GM19351 (cell line): ENCODE results near the gene PRKAG1.

Experiments
- ATAC-seq: cut with Tn5 transposase; IDR thresholded peaks from one replicate; pipeline ENCODE4 v1.9.1; 2021; ENCODE audit warnings: mild to moderate bottlenecking, moderate library complexity; ENCODE audit not compliant: unreplicated experiment

The PRKAG1 gene

DNA sequence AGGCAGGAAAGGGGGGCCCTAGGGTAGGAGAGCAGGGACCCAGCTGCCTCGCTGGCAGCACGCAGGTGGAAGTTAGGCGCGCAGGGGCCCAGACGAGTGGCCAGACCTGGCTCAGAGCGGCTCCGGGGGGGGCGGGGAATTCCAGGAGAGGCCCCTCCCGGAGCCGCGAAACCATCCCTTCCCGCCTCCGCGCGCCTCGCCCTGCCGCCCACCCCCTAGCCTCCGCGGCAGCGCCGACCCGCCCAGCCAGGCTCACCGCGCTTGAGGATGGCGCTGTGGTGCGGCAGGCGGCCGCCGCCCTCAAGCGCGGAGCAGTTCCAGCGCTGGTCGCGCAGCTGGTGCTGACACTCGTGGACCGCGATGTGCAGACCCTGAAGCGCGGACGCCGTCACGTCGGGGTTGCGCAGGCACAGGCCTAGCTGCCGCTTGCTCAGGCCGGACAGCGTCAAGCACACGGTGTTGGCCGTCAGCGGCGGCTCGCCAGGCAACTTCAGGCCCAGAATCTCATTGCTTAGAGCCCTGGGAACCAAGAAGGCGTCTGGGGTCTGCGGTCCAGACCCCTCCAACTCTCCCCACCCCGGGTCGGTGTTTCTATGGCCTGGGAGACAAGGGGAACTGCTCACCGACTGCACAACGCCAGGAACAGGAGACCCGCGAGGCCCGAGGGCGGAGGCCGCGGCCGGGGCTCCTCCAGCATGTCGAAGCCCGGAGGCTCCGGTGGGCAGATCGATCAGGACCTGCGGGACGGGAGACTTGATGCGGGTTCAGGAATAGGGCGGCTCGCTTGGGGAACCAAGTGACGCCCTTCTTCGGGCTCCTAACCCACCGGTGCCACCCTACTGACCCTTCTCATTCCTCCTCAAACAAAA, 48.5 kb downstream of the PRKAG1 start:
- no peak for ATAC-seq

DNA sequence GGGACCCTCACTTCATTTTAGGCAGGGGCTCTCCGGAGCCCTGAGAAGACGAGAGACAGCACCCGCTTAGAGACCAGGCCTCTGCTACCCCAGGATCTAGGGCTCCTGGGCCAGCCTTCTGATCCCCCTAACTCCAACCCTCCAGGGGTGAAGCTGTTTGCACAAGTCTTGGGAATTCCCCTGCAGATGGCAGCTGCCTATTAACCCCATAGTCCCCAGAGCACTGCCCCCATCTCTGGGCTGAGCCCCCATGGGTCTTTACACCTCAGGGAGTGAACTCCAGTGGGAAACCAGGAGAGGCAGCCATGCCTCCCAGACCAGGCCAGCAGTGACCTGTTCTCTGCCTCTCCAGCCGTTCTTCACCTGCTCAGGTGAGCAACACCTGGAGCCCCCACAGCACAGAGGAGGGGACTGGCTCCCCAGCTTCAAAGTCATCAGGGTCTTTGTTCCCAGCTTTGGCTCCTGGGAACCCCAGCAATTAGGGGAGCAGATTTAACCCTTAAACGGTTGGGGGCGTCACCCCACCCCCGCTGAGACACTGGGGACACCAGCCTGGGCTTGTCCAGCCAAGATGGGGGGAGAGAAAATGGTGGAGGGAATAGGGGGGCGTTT, 49.3 kb downstream of the PRKAG1 start:
- no peak for ATAC-seq

DNA sequence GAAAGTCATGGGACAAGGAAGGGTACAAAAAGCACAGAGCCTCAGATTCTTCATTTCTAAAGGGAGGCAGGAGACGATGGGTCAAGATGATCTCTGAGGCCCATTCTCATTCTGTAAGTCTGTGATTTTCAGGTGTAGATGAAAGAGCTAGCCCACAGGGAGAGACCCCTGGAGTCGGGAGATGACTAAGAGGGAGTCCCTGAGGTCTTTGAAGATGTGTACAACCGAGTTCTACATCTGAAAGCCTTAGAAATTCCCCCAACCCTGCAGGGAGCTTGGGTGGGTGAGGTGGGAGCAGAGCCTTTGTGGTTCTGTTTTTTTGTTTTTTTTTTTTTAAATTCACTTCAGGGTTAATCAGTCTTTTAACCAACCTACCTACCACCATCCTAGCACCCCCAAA, 50.1 kb downstream of the PRKAG1 start:
- no peak for ATAC-seq

DNA sequence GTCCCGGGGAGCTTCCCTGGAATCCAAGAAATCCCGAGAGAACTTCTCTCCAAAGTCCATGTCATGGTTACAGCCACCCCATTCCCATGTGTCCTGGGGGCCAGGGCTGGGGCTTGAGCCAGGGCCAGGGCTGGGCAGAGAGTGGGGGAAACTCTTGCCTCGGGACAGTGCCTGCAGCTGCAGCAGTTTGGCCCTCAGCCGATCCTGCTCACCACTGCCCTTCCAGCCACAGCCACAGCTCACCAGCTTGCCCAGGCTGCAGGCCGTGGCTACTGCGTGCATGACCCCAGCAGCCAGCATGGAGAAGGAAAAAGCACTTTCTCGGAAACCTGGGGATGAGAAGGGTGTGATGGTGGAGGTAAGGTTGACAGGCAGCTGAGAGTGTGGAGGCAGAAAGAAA, 50.6 kb downstream of the PRKAG1 start:
- ATAC-seq: no peak

DNA sequence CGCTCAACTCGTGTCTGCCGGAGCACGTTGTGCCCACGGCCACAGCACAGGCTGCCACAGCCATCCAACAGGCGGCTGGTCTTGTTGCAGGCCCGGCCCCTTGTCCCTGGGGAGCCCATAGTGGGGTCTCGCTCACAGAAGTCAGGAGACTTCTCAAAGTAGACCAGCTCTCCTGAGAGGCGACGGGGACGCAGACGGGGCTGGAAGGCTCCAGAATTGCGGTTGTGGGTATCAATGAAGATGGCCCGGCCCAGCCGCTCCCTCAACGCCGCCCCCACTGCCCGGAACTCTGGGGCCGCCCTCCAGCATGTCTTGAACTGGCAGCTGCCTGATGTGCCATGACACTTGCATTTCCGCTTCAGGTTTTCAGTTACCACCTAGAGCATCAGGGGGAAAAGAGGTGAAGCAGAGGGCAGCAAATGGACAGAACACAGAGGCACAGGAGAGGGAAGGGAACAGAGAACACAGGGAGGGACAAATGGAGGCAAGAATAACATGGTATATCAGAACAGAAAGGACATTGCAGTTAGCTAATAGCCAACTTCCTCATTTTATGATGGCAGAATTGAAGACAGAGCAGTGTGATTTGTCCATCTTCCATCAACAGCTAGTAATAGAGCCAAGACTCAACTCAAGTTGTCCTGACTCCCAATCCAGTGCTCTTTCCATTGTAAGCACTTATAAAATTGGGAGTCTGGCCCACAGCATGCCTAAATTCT, 52.2 kb downstream of the PRKAG1 start:
- ATAC-seq: no peak

DNA sequence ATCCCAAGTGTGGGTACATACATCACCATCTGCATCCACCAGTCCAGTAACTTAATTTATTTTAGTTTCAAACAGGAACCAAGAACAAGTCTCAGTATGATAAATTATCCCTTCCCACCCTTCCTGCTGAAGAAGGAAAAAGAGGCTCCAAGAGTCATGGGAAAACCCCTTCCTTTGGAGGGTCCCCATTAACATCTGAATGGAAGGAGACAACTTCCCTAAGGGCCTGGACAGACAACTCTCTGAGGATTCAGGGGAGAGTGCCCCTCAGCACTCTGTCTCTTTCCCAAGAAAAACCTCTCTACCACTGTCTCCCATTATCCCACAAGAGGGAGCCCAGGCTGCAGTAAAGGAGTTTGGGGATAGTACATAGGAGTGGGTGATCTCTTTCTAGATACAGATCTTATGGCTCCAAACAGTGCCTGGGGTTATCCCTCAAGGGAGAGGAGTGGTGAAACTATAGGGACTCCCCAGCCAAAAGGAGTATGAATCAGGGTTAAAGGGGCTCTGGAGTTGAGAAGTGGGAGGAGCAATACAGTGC, 53.2 kb downstream of the PRKAG1 start:
- ATAC-seq: no peak

DNA sequence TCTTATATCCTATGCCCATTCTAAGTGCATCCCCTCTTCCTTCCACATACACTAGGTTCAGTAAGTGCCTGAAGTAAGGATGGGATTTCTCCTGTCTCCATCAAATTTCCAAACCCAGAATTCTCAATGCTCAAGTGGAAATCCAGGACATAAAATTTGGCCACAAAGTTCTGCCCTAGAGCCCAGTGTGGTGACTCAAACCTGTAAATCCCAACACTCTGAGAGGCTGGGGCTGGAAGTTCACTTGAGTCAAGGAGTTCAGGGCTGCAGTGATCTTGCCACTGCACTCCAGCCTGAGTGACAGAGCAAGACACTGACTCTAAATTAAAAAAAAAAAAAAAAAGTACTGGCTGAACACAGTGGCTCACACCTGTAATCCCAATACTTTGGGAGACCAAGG, 56.8 kb downstream of the PRKAG1 start:
- no peak for ATAC-seq

DNA sequence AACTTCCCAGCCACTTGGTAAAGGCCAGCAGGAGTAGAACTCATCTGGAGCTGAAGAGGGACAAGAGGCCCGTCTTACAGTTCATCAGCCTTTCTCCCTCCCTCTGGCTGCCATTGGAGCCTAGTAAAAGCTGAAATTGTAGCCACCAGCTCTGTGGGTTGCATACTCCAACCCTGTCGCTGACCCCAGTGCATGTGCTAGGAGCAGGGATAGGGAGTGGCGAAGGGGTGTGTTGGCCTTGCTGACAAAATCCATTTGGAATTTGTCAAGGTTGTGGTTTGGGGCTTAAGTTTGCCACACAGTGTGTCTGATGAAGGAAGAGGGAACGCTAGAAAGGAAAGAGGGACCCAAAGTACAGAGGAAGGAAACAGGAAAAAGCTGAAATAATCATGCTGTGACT, 57.2 kb downstream of the PRKAG1 start:
- no peak for ATAC-seq

DNA sequence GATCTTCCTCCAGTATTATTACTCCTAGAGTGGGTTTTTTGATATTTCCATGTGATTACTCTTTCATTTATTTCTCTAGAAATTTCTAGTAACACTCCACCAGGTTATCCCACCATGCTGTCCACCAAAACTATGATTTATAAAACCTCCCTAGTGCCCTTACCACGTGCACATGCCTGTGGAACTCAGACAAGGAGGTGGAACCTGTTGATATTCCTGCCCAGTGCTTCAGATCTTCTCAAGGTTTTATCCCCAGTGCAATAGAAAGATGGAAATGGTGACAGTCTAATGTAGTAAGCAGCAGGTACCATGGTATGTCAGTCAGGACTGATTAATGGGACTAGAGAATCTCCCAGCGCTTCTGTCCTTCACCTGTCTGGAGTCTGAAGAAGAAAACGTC, 57.7 kb downstream of the PRKAG1 start:
- ATAC-seq: no peak

DNA sequence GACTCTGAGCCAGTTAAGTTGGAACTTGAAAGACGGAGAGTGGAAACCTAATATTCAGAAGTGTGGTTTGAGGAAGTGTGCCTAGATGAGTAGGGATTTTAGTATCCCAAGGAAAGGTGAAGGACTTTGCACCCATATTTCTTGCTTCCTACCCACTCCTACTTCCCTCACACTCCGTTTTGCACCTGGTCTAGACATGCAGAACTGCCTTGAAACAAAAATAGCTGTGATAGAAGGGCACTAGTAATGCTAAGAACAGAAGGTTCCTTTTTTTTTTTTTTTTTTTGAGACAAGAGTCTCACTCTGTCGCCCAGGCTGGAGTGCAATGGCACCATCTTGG, 60.6 kb downstream of the PRKAG1 start:
- ATAC-seq: no peak

DNA sequence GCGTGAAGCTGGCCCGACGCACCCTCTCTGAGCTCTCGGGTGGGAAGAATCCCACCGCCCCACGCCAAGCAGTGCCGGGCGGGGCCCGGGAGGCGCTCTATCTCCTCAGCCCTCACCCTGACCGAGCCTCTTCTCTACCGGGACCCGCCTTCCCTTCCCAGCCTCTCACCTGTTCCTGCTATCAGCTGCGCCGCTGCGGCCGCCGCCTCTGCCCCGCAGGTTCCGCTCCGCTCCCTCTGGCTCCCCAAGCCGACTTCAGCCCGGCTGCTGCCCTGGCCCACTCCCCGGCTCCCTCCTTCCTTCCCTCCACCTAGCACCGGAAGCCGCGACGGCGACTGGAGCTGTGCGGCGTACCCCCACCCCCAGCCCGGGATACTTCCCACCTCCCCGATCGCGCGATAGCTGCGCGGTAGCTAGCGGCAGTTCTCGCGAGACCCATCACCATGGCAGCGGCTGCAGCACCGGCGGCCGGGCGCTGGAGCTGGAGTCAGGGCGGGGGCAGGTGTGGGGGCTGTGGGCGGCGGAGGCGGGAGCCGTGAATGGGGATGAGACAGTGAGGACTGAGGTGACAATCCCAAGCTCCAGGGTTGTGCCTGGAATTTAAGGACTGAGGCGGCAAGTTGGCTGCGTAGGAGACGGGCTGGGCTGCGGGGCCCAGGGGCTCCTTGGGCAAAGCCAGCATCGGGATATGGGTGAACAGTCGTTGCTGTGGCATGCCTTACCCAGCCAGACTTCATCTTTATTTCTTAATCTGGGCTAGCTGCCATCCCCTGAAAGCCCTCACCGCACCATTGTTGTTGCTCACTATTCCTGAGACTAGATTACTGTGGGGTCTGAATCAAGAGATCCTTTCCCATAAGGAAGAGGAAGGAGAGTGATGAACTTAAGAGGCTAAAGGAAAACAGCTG, 61.2 kb downstream of the PRKAG1 start, which contains the start of gene ARF3:
TSS of gene ARF3 (minus strand) at position 347 of the 908 bp plus-strand sequence. CDS start 16,392 bp downstream, outside the sequence.
- peak; percentile 91 for ATAC-seq

DNA sequence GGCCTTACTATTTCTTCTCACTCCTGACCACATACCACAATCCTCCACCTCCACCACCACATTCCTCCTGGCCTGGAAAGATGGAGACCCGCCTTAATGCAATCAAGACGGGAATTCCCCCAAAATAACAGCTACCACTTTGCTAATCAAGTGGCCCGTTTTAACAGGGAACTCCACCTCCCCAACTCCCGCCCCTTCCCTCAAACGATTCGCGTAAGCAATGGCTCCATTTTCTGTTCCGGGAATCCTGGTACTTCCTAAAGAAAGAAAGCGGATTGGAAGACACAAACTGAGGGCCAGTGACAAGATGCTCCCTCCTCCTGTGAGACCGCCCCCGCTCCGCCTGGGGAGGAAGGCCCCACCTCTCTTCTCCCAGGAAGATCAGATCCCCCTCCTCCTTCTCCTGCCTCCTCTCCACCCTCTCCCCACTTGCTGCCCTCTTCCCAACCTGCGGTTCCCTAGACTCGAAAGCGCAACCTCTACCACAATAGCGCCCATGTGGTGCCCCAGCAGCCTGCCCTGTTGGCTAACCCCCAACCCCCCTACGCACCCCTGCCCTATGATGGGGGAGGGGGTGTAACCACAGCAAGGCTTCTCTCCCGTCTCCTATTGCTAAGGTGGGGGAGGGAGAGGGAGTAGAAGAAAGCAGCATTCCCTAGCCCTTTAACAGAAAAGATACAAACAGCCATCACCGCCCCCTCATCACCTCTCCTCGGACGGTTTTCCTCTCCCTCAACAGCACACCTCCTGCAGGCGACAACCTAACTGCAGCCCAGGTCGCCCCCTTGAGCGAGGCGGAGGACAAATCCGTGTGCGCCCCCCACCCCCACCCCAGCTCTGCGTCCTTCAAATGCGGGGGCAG, 62.1 kb downstream of the PRKAG1 start:
- ATAC-seq: peak; percentile 30

DNA sequence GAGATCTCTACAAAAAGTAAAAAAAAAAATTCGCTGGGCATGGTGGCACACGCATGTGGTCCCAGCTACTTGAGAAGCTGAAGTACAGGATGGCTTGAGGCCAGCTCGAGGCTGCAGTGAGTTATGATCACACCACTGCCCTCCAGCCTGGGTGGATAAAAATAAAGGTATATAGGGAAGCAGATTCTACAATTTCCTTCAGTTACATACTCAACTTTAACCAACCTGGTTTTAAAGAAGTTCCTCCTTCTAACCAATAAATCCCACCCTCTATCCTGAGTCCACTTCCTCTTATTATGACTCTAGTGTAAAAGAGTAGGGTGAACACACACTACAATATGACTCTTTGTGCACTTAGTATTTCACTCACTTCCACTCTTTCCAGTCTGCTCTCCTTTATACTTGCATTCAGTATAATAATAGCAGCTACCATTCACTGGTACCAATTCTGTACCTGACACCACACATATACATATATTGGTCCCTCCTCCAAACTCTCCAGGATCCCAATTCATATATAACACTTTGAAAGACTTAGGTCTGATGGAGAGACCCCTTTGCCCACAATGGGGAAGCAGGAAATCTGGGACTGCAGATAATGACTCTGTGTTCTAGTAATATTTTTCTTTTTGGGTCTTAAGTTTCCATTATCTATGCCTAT, 63.6 kb downstream of the PRKAG1 start:
- no peak for ATAC-seq

DNA sequence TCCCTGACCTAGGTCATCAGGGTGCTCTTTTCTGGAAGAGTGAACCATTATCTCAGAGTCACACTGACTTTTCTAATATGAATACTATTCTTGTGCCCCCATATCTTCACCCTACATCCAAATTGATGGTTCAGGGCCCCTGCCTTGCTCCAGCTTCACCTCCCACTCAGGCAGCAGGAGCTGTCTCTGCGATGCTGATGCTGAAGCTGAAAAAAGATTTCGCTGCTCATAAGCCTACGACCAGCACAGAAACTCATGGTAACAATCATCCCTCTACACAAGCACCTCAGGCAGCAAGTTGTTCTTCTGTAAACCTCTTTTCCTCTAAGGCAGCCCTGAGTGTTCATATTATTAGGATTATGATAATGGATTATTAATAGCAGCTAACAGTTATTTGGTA, 64.5 kb downstream of the PRKAG1 start:
- no peak for ATAC-seq

DNA sequence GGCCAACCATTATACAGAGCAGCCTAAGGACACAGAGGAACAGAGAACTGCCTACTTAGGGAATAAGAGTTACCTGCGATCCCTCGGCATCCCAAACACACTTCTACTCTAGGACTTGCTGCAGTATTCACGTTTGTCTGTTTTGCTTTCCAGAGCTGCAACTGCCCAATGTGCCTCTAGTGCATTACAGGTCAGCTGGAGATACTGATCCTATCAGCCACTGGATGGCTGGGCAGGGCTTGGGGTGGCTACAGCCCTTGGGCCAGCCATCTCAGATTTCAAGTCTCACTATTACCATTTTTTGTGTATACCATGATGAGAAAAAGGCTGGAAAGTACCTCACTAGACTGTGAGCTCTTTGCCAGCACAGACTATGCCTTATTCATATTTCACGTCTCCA, 65.9 kb downstream of the PRKAG1 start:
- no peak for ATAC-seq
